Spleen (tissue), 11 donors: ENCODE data around the gene GYPE. TPM values are rescaled to one million over a fixed set of nuclear protein-coding genes. Genes with fewer than 3 reads are reported as not detected.
"Not testable (repeated sequence)": the region's sequence is repeated elsewhere in the genome, so short reads cannot be mapped to it uniquely, and the experiment has no call there.

Experiments
- DNase-seq: peaks from one replicate; pipeline ENCODE4 v3.0.0-alpha.2; 2020
- H3K27ac ChIP-seq, 8 donors: fragments of 200-600 bp; sonication (generic) in 7 of 8; 1 replicate in 4 of 8; 2 replicates in 4 of 8; pipeline versions ENCODE4 v1.5.0 to v1.8.0; 2016 to 2021; ENCODE audit warnings: inconsistent platforms in 4 of 8, mild to moderate bottlenecking in 4 of 8, moderate library complexity in 1 of 8
- H3K27me3 ChIP-seq, 7 donors: fragments of 200-600 bp; sonication (generic) in 6 of 7; replicated peaks in 1 of 7; 1 replicate in 4 of 7; 2 replicates in 3 of 7; pipeline versions ENCODE4 v1.5.0 to v1.8.0; 2016 to 2021; ENCODE audit warnings: inconsistent platforms in 3 of 7, mild to moderate bottlenecking in 1 of 7
- H3K36me3 ChIP-seq, 6 donors: fragments of 200-600 bp; sonication (generic) in 5 of 6; 1 replicate in 4 of 6; 2 replicates in 2 of 6; pipeline versions ENCODE4 v1.5.0 to v1.8.0; 2016 to 2021; ENCODE audit warnings: inconsistent platforms in 2 of 6
- H3K4me1 ChIP-seq, 6 donors: fragments of 200-600 bp; sonication (generic) in 5 of 6; 1 replicate in 3 of 6; 2 replicates in 3 of 6; pipeline versions ENCODE4 v1.5.0 to v1.8.0; 2016 to 2021; ENCODE audit warnings: inconsistent platforms in 3 of 6
- H3K4me3 ChIP-seq, 8 donors: fragments of 200-600 bp; sonication (generic) in 7 of 8; 1 replicate in 4 of 8; 2 replicates in 4 of 8; pipeline versions ENCODE4 v1.5.0 to v1.8.0; 2016 to 2021; ENCODE audit warnings: inconsistent platforms in 4 of 8, mild to moderate bottlenecking in 4 of 8, moderate library complexity in 2 of 8
- H3K9me3 ChIP-seq, 8 donors: fragments of 200-600 bp; sonication (generic) in 7 of 8; 1 replicate in 4 of 8; 2 replicates in 4 of 8; pipeline versions ENCODE4 v1.5.0 to v1.8.0; 2016 to 2021; ENCODE audit warnings: inconsistent platforms in 4 of 8
- CTCF ChIP-seq, 11 experiments: fragments of 200-600 bp in 7 of 11; fragments of 450-650 bp in 4 of 11; sonication (generic) in 4 of 11; IDR thresholded peaks in 8 of 11; conservative IDR thresholded peaks in 3 of 11; 1 replicate in 7 of 11; 2 replicates in 4 of 11; pipeline versions ENCODE4 v1.4.0 to v1.8.0; 2016 to 2021; ENCODE audit warnings: antibody characterized with exemption in 11 of 11, inconsistent platforms in 4 of 11, mild to moderate bottlenecking in 1 of 11
- POLR2A ChIP-seq, 3 donors: fragments of 450-650 bp; IDR thresholded peaks; one replicate each; pipeline ENCODE4 v1.5.1; 2017; ENCODE audit warnings: antibody characterized with exemption in 3 of 3, mild to moderate bottlenecking in 1 of 3
- POLR2AphosphoS5 ChIP-seq, 3 donors: sonication (generic); formaldehyde crosslinking; IDR thresholded peaks; one replicate each; pipeline ENCODE4 v1.5.1; 2017; ENCODE audit warnings: antibody characterized with exemption in 3 of 3
- WGBS, 5 donors: extraction: QIAGEN DNeasy Blood & Tissue Kit in 3 of 5; methylation state at CpG; one replicate each; pipeline versions ENCODE4 v1.1.5 to v1.1.7; 2013 to 2018; 5-methylcytosine and 5-hydroxymethylcytosine counted together
- intact Hi-C: fragments of 100-400 bp; cut with DNase I; formaldehyde crosslinking; loops from one replicate; pipeline ENCODE4 v1.15.0; 2023; ENCODE audit warnings: low total_unique reads
- polyA plus RNA-seq, 3 donors: library from polyadenylated mRNA; stranded (reverse); fragments of 200-250 nt; gene quantifications; one replicate each; pipeline ENCODE4 v1.2.1, GENCODE V29; 2013
- total RNA-seq, 7 donors: library from RNA; depleted of rRNA in 3 of 7; stranded (reverse); fragments of >200 nt in 3 of 7; fragmentation: NEBNext Ultra II Directional in 4 of 7; extraction: Animal tissue kit (Norgen Biotek cat#: 25700) in 4 of 7; gene quantifications; one replicate each; pipeline versions ENCODE4 v1.1.0 to v1.2.1, GENCODE V29; 2016 to 2021
- donor health status: healthy with polysubstance abuse.
- donor health status: DM: no; HTN: no; CAD: no; lungs with moderate emphysema.
- donor health status: DM: no; HTN: no; CAD: no.
- donor health status: Bipolar disorder and iron deficiency.
- donor health status: healthy.
- donor health status: DM: no; HTN: no; CAD: no.
- donor health status: DM: yes; HTN: yes; CAD: no.

The GYPE gene
- total and polyA plus RNA-seq, 10 donors = 3.5 to 10.3 (median 5.6) TPM

GRCh38 chr4:143884965-143885364, 20.4 kb downstream of the GYPE start:
- H3K27ac ChIP-seq, H3K27me3 ChIP-seq, DNase-seq, H3K9me3 ChIP-seq, intact Hi-C loops, H3K4me3 ChIP-seq, H3K4me1 ChIP-seq, H3K36me3 ChIP-seq: not testable (repeated sequence)

- Histone ChIP-seq H3K4me3 (no peak overlapping the region), H3K27ac (no peak overlapping the region), H3K9me3 (no peaks in the 10 kb centered on the region), H3K27me3 (no peaks in the 10 kb centered on the region), H3K36me3 (no peaks in the 10 kb centered on the region), H3K4me1 (no peaks in the 10 kb centered on the region)
- intact Hi-C loops = no loop called here
- DNase-seq = no peak
- TF ChIP-seq POLR2AphosphoS5 (IDR thresholded peaks at IDR 0.05) = no peak
- no peak for TF ChIP-seq POLR2A (IDR thresholded peaks at IDR 0.05)
- no peak for TF ChIP-seq CTCF (IDR thresholded peaks at IDR 0.05 in 8 of 11, conservative IDR thresholded peaks at IDR 0.05 in 3 of 11)
Observed at GRCh38 chr4:143883529-143883928, 21.8 kb downstream of the GYPE start.

GRCh38 chr4:143882892-143883291, 22.5 kb downstream of the GYPE start:
- intact Hi-C loops = no loop called here
- no peak for TF ChIP-seq CTCF (IDR thresholded peaks at IDR 0.05 in 8 of 11, conservative IDR thresholded peaks at IDR 0.05 in 3 of 11)
- TF ChIP-seq POLR2AphosphoS5 (IDR thresholded peaks at IDR 0.05) = no peak
- no peak for TF ChIP-seq POLR2A (IDR thresholded peaks at IDR 0.05)

GRCh38 chr4:143879561-143879960, 25.8 kb downstream of the GYPE start:
- H3K27me3 ChIP-seq, H3K36me3 ChIP-seq, H3K9me3 ChIP-seq, intact Hi-C loops, H3K4me1 ChIP-seq, H3K27ac ChIP-seq, DNase-seq, H3K4me3 ChIP-seq: not testable (repeated sequence)
- 58 to 87% (median 70%) methylated on average over 2 of the region's 2 CpGs for WGBS, 5 donors

More at GRCh38 chr4:143882892-143883291, 22.5 kb downstream of the GYPE start:
- Histone ChIP-seq H3K36me3 (no peaks in the 10 kb centered on the region), H3K9me3 (no peaks in the 10 kb centered on the region), H3K4me1 (no peaks in the 10 kb centered on the region), H3K4me3 (no peak overlapping the region), H3K27me3 (no peaks in the 10 kb centered on the region), H3K27ac (no peak overlapping the region)
- DNase-seq = no peak
- WGBS, 5 donors = 80 to 88% (median 84%) methylated on average over 2 to 4 of the region's 4 CpGs

- intact Hi-C loops, H3K9me3 ChIP-seq, H3K4me1 ChIP-seq, H3K36me3 ChIP-seq, DNase-seq, H3K27me3 ChIP-seq, H3K27ac ChIP-seq, H3K4me3 ChIP-seq: not testable (repeated sequence)
- 76 to 91% (median 86%) methylated on average over 2 of the region's 2 CpGs for WGBS, 5 donors
Observed at GRCh38 chr4:143875357-143875756, 30.0 kb downstream of the GYPE start.

GRCh38 chr4:143870523-143871268, 34.7 kb downstream of the GYPE start:
- H3K27me3 ChIP-seq, H3K36me3 ChIP-seq, intact Hi-C loops, H3K9me3 ChIP-seq, H3K4me1 ChIP-seq, H3K27ac ChIP-seq, H3K4me3 ChIP-seq: not testable (repeated sequence)
- WGBS, 5 donors = 0 to 60% (median 44%) methylated on average over 2 of the region's 3 CpGs
- peak; percentile 73 for DNase-seq

- H3K4me1 ChIP-seq, H3K4me3 ChIP-seq, H3K27ac ChIP-seq, intact Hi-C loops, DNase-seq, H3K27me3 ChIP-seq, H3K36me3 ChIP-seq, H3K9me3 ChIP-seq: not testable (repeated sequence)
- 15 to 38% (median 26%) methylated on average over 3 of the region's 3 CpGs; no CpG with 5 or more reads in 1 of the 5 donors for WGBS, 5 donors
Observed at GRCh38 chr4:143869925-143870324, 35.4 kb downstream of the GYPE start.

- H3K9me3 ChIP-seq = not testable (repeated sequence)
- WGBS, 5 donors = 9 to 27% (median 23%) methylated on average over 1 of the region's 1 CpG
Observed at GRCh38 chr4:143862716-143863115, 42.6 kb downstream of the GYPE start.

More at GRCh38 chr4:143862716-143863115, 42.6 kb downstream of the GYPE start:
- intact Hi-C loops, H3K36me3 ChIP-seq, H3K4me3 ChIP-seq, H3K4me1 ChIP-seq, H3K27ac ChIP-seq, H3K27me3 ChIP-seq, DNase-seq: not testable (repeated sequence)
